HepG2 (cell line): ENCODE results near the gene DIAPH3.

ENCODE experiments used
- ATF5 ChIP-seq: sonication (generic); formaldehyde crosslinking; IDR thresholded peaks from 2 replicates; pipeline ENCODE4 v1.4.0; 2020; ENCODE audit warnings: mild to moderate bottlenecking, low read depth, missing genetic modification reagents
- E2F5 ChIP-seq: sonication (generic); formaldehyde crosslinking; conservative IDR thresholded peaks from 2 replicates; pipeline ENCODE4 v1.4.0; 2020; ENCODE audit warnings: missing genetic modification reagents
- EZH2 ChIP-seq: conservative IDR thresholded peaks from 2 replicates; pipeline ENCODE4 v1.6.1; 2012; ENCODE audit warnings: mild to moderate bottlenecking, low read depth, low read length, moderate library complexity
- HDAC2 ChIP-seq: sonication (generic); formaldehyde crosslinking; IDR thresholded peaks from 2 replicates; pipeline ENCODE4 v1.4.0; 2020; ENCODE audit warnings: missing genetic modification reagents
- JUNB ChIP-seq: sonication (generic); formaldehyde crosslinking; IDR thresholded peaks from 2 replicates; pipeline ENCODE4 v1.8.0; 2022; ENCODE audit warnings: missing genetic modification reagents, mild to moderate bottlenecking, borderline replicate concordance
- MLX ChIP-seq: IDR thresholded peaks from 2 replicates; pipeline ENCODE4 v1.6.1; 2016
- PAWR ChIP-seq: sonication (generic); formaldehyde crosslinking; IDR thresholded peaks from 2 replicates; pipeline ENCODE4 v1.4.0; 2020; ENCODE audit warnings: missing genetic modification reagents, mild to moderate bottlenecking, borderline replicate concordance
- RFX5 ChIP-seq: IDR thresholded peaks from 2 replicates; pipeline ENCODE4 v1.6.1; 2011; ENCODE audit warnings: low read depth, low read length, improper control_type of control experiment
- RNF219 ChIP-seq: sonication (generic); formaldehyde crosslinking; IDR thresholded peaks from 2 replicates; pipeline ENCODE4 v1.5.0; 2020; ENCODE audit warnings: mild to moderate bottlenecking, missing genetic modification reagents
- TBP ChIP-seq: sonication (generic); formaldehyde crosslinking; IDR thresholded peaks from 2 replicates; pipeline ENCODE4 v1.5.0; 2020; ENCODE audit warnings: missing genetic modification reagents
- YY1 ChIP-seq: IDR thresholded peaks from 2 replicates; pipeline ENCODE4 v1.6.1; 2011; ENCODE audit warnings: low read length, low read depth, moderate library complexity, mild to moderate bottlenecking; ENCODE audit not compliant: insufficient read depth, insufficient replicate concordance
- ZNF138 ChIP-seq: sonication (generic); formaldehyde crosslinking; IDR thresholded peaks from 2 replicates; pipeline ENCODE4 v1.5.0; 2020; ENCODE audit warnings: mild to moderate bottlenecking, low read depth, missing genetic modification reagents
- ZSCAN30 ChIP-seq: sonication (generic); formaldehyde crosslinking; IDR thresholded peaks from 2 replicates; pipeline ENCODE4 v1.5.0; 2020; ENCODE audit warnings: mild to moderate bottlenecking, missing genetic modification reagents

GRCh38 chr13:59672445-59672844 is 491.3 kb downstream of the DIAPH3 start:
- no peak for TF ChIP-seq YY1
- TF ChIP-seq PAWR (CRISPR knock-in tag): no peak
- TF ChIP-seq MLX (CRISPR knock-in tag): no peak
- no peak for TF ChIP-seq RNF219 (CRISPR knock-in tag)
- TF ChIP-seq ZNF138 (CRISPR knock-in tag): no peak
- TF ChIP-seq RFX5: no peak
- no peak for TF ChIP-seq ZSCAN30 (CRISPR knock-in tag)
- no peak for TF ChIP-seq TBP (CRISPR knock-in tag)
- TF ChIP-seq ATF5 (CRISPR knock-in tag): no peak
- no peak for TF ChIP-seq JUNB (CRISPR knock-in tag)
- TF ChIP-seq HDAC2: no peak
- TF ChIP-seq E2F5: no peak
- no peak for TF ChIP-seq EZH2
